ENCODE results near the gene MYF6.

DNA sequence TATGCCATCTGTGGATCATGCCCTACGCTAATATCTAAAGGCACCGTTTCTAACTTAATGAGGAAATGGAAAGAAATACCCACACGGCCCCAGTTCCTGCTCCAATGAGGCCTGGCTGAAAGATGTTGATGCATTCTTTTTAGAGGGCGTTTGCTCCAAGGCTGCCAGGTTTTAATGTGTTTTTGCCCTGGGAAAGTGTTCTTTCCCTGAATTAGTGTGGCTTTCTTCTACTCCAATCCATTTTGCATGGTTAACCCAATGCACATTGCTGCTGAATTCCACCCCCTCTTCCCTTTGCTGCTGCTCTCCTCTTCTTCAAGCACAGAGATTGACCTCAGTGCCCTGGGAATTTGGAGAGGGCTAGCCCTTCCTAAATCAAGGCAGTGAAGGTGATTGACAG lies 10.4 kb downstream of the MYF6 start:
- TF ChIP-seq EP300 (IDR thresholded peaks at IDR 0.05; ENCODE audit: low read depth) (no peak), POLR2AphosphoS5 (IDR thresholded peaks at IDR 0.05) (no peak)
- TF ChIP-seq, protein P1, sequence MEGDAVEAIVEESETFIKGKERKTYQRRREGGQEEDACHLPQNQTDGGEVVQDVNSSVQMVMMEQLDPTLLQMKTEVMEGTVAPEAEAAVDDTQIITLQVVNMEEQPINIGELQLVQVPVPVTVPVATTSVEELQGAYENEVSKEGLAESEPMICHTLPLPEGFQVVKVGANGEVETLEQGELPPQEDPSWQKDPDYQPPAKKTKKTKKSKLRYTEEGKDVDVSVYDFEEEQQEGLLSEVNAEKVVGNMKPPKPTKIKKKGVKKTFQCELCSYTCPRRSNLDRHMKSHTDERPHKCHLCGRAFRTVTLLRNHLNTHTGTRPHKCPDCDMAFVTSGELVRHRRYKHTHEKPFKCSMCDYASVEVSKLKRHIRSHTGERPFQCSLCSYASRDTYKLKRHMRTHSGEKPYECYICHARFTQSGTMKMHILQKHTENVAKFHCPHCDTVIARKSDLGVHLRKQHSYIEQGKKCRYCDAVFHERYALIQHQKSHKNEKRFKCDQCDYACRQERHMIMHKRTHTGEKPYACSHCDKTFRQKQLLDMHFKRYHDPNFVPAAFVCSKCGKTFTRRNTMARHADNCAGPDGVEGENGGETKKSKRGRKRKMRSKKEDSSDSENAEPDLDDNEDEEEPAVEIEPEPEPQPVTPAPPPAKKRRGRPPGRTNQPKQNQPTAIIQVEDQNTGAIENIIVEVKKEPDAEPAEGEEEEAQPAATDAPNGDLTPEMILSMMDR (IDR thresholded peaks at IDR 0.05), result no peak

Measured in transverse colon (tissue), 4 donors.